ENCODE measurements around the gene ARID1B.

Gene ARID1B

GRCh38 chr6:157201083-157201482 is 423.9 kb downstream of the ARID1B start:
- no peak for DNase-seq

- DNase-seq: no peak
Measured at GRCh38 chr6:157203312-157203744, 426.1 kb downstream of the ARID1B start.

DNA sequence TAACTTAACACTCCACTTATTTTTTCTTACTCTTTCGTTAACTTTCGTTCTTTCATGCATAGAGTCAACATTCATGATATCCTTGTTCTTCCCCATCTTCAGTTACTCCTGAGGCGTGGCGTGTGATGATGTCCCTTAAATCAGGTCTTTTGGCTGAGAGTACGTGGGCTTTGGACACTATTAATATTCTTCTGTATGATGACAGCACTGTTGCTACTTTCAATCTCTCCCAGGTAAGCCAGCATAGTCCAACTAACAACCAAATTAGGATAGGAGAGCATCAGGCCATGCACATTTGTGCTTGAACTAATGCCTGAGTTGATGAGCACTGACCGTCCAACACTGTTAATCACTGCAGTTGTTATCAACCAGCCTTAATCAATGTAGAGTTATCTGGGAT is 426.6 kb downstream of the ARID1B start:
- DNase-seq: no peak

DNA sequence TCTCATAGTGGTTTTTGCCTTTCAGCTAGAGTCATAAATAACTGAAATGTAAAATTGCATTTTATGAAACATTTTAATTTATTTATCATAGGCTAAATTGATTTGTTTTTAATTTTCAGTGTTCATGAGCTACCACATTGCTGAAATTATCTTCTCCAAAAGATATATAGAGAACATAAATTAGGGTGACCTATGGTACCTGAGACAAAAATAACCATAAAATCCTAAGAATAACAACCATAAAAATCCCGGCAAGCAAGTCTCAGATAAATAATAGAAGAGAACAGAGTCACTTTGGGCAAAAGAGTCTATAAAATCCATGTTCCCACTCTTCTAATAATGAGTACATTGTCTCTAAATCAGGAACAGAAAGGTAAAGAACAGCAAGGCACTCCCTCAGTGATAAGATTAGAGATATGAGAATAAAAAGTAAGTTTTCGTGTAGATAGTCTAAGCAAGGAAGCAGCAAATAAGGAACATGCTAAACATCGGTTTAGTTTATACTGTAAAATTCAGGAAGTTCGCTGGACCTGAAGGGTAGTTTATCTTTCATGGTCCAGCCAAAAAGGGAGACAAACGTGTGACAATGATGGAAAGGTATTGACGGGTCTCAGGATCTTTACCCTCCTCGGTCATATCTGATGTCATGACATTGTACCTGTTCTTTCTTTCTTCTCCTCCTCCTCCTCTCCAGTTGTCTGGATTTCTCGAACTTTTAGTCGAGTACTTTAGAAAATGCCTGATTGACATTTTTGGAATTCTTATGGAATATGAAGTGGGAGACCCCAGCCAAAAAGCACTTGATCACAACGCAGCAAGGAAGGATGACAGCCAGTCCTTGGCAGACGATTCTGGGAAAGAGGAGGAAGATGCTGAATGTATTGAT is 428.5 kb downstream of the ARID1B start:
- no peak for DNase-seq

DNA sequence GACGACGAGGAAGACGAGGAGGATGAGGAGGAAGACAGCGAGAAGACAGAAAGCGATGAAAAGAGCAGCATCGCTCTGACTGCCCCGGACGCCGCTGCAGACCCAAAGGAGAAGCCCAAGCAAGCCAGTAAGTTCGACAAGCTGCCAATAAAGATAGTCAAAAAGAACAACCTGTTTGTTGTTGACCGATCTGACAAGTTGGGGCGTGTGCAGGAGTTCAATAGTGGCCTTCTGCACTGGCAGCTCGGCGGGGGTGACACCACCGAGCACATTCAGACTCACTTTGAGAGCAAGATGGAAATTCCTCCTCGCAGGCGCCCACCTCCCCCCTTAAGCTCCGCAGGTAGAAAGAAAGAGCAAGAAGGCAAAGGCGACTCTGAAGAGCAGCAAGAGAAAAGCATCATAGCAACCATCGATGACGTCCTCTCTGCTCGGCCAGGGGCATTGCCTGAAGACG is 429.2 kb downstream of the ARID1B start:
- no peak for DNase-seq

- no peak for DNase-seq
Measured at GRCh38 chr6:157207521-157208076, 430.4 kb downstream of the ARID1B start.

GRCh38 chr6:157209865-157210530 is 432.8 kb downstream of the ARID1B start:
- DNase-seq: no peak

GRCh38 chr6:157210954-157211353 is 433.8 kb downstream of the ARID1B start:
- no peak for DNase-seq

GRCh38 chr6:157211603-157212455 is 434.7 kb downstream of the ARID1B start:
- no peak for DNase-seq

DNA sequence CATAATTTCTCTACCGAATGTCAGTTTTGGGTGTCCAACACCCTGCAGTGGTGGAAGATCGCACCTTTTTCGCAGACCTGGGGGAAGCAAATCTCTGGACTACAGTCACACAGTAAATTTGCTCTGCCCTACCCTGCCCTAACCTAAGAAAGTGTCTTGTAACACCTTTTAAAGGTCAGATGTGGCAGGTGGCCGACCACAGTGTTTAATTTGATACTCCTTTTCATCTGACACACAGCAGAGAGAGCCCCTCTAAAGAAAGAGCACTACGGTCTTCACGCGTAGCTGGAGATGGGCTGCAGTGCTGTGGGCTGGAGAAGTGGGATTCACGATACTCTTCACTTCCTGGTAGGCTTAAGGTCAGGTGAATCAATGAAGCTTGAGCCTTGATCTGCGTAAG is 436.2 kb downstream of the ARID1B start:
- DNase-seq: no peak

DNA sequence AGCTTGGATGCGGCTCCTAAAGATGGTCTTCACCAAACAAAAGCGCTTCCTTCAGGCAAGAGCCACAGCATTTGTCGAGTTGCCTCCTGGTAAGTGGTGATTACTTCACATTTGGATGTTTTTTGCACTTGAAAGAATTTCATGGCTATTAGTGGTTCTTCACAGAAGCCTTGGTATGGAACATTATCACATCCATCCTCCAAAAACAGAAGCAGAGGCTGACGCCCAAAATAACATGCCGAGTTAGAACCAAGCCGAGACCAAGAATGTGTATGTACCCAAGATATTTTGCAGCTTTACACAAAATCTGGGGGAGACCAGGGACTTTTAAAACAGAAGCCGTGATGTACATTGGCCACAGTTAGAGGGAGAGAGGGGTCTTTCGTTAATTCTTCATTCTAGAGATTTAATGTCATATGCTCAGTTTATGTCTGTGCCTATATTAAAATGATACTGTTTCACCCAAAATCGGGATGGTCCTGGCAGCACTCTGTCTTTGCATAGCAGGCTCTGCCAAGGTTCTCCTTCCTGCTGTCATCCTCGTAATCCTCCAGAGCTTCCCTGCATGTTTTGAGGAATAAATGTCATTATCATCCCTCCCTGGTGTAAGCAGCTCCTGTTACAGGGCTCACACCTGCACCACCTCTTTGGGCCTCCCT is 436.9 kb downstream of the ARID1B start:
- DNase-seq: no peak

- no peak for DNase-seq
Measured at GRCh38 chr6:157215717-157216116, 438.5 kb downstream of the ARID1B start.

GRCh38 chr6:157216570-157216969 is 439.4 kb downstream of the ARID1B start:
- peak; percentile 43 for DNase-seq

DNA sequence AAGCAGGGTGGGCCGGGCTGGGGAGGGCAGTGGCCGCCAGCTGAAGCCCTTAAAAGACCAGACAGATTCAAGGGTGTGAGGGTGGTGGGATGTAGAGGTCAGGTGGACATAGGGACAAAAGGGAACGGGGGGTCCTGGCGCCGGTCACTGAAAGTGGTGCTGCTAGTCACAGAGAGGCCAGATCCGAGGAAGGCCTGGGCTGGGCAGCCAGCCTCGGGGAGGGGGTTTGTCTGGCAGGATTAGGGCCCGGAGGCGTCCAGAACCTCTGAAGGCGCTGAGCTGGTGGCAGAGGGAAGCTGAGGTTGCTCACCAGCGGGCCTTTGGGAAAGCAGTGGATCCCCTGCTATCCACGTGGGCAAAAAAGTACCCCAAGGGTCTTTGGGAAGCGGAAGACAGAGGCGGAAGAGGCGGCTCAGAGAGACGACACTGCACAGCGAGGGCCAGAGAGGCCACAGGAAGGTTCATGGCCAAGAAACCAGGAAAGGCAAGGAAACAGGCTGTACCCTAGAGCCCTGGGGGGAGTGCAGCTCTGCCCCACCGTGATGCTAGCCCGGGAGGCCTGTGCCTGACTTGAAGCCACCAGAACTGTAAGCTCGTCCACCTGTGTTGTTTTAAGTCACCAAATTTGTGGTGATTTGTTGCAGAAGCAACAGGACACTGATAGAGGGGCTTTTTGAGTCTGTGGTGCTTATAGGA is 440.2 kb downstream of the ARID1B start:
- DNase-seq: no peak

DNA sequence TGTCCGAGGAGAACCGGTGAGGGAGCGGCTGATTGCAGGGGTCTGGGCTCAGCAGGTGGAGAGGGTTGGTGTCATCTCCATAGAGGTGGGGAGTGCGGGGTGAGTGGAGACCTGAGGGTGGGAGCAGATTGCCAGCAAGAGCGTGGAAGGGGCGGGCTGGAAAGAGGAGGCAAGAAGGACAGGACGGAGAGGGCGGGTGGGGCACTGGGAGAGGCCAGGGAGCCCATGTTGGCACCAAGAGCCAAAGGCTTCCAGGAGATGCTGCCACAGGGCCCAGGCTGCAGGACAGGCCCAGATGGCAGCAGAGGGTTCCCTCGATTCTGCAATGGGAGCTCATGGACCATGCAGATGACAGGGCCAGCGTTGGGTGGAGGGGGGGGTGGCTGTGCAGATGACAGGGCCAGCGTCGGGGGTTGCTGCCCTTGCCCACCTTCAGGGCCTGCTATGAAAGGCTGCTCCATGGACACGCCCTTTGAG is 440.8 kb downstream of the ARID1B start:
- DNase-seq: no peak

DNA sequence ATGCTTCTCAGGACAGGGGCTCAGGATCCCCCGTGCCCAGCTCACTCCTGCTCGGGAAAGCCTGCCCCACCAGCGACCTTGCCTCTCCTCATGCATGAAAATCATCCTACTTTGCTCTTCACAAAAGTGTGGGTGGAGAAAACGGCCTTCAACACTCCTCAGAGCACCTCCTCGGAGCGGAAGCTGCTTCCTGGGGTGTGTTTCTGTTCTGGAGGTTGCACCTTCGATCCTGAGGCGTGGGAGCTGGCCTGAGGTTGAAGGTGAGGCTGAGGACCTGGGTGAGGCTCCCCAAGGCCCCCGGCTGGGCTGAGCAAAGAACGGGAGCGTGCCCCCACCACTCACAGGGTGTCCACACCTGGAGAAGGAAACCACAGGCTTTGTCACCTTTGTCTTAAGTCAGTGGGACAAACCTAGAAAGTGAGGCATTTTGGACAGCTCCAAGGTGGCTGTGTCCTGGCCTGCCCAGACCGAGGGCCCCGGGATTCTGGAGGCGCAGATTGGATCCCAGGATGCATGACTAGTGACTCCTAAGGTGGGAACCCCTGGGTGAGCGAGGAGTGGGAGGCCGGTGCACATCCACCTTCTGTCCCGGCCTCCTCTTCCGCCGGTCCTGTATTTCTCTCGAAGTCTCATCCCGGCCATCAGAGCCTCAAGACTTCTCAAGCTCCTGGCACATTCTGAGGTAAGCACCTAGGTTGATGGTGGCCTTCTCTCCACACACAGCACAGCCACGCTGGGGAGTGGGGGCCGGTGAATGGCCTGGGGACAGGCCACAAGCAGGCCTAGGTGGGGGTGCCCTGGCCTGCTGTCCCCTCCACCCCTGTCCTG is 441.4 kb downstream of the ARID1B start:
- DNase-seq: no peak

GRCh38 chr6:157219201-157220200 is 442.3 kb downstream of the ARID1B start:
- no peak for DNase-seq

DNA sequence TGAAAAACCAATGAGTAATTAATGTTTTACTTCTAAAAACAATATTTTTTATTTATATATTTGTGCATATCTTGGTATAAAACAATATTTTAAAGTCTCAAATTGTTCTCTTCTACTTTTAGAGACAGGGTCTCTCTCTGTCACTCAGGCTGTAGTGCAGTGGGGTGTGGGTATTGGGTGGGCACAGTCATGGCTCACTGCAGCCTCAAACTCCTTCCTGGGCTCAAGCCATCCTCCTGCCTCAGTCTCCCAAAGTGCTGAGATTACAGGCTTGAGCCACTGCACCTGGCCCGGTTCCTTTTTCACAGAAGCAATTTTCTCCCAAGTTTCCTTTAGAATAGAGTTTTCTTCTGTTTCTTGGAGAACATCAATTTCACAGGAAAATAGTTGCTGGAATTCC is 443.3 kb downstream of the ARID1B start:
- no peak for DNase-seq

Data from activated CD4-positive, alpha-beta T cell treated with anti-CD3 and anti-CD28 coated beads for 48 hours (primary cell).